Measurements from ENCODE around the gene CCDC188.
A peak's percentile ranks its signal among the peaks of the same experiment; 100 is the strongest.

CCDC188 gene

GRCh38 chr22:20116376-20116950 is 34.4 kb downstream of the CCDC188 start:
- no peak for DNase-seq

- no peak for DNase-seq
Measured at GRCh38 chr22:20115691-20116375, 35.0 kb downstream of the CCDC188 start, which contains the start of gene RANBP1. Gene RANBP1, plus strand, starts transcription at chr22:20116104. Its CDS starts 81 bp downstream, at chr22:20116185.

GRCh38 chr22:20114506-20115475 is 36.1 kb downstream of the CCDC188 start:
- no peak for DNase-seq

GRCh38 chr22:20113551-20114310 is 37.1 kb downstream of the CCDC188 start:
- no peak for DNase-seq

GRCh38 chr22:20112623-20113511 is 38.0 kb downstream of the CCDC188 start:
- no peak for DNase-seq

- peak; percentile 39 for DNase-seq
Measured at GRCh38 chr22:20111689-20112622, 38.9 kb downstream of the CCDC188 start.

- DNase-seq = no peak
Measured at GRCh38 chr22:20111045-20111688, 39.7 kb downstream of the CCDC188 start.

- no peak for DNase-seq
Measured at GRCh38 chr22:20110359-20110985, 40.4 kb downstream of the CCDC188 start.

GRCh38 chr22:20109411-20110358 is 41.2 kb downstream of the CCDC188 start:
- no peak for DNase-seq

GRCh38 chr22:20108757-20109230 is 42.1 kb downstream of the CCDC188 start:
- DNase-seq = no peak

- DNase-seq = no peak
Measured at GRCh38 chr22:20107951-20108756, 42.7 kb downstream of the CCDC188 start.

GRCh38 chr22:20107471-20107901 is 43.4 kb downstream of the CCDC188 start:
- DNase-seq = no peak

GRCh38 chr22:20106849-20107237 is 44.0 kb downstream of the CCDC188 start:
- DNase-seq = no peak

GRCh38 chr22:20106205-20106848 is 44.5 kb downstream of the CCDC188 start:
- no peak for DNase-seq

- DNase-seq = no peak
Measured at GRCh38 chr22:20105456-20106204, 45.2 kb downstream of the CCDC188 start.
